AG04449 (cell line): Measurements from ENCODE around the gene PDE4D.

ENCODE experiments used
- CTCF ChIA-PET: fragments of 350-600 bp; formaldehyde crosslinking; extraction: SDS; loops from one replicate; lab custom pipeline; 2021; ENCODE audit warnings: antibody characterized with exemption; lab: Yijun Ruan, JAX
- POLR2A ChIA-PET: fragments of 400-600, 350-600 bp; formaldehyde crosslinking; extraction: SDS; loops from one replicate; lab custom pipeline; 2020; ENCODE audit warnings: antibody characterized with exemption, inconsistent platforms; lab: Yijun Ruan, JAX
- DNase-seq: peaks from one replicate; pipeline ENCODE4 v3.0.0-alpha.2; 2010; ENCODE audit warnings: low read depth, low spot score
- H3K4me3 ChIP-seq: 2 replicates; pipeline ENCODE4 v1.5.1; 2011; ENCODE audit warnings: low read depth, mild to moderate bottlenecking, control low read depth, low read length
- CTCF ChIP-seq: IDR thresholded peaks from one replicate; pipeline ENCODE4 v1.5.1; 2011; ENCODE audit warnings: mild to moderate bottlenecking, moderate library complexity, low read length, control low read depth, inconsistent platforms; ENCODE audit not compliant: insufficient read depth; ENCODE audit errors: missing control alignments

PDE4D gene

GRCh38 chr5:59732301-59732700, 161.2 kb downstream of the PDE4D start:
- TF ChIP-seq CTCF, result no peak
- ChIA-PET CTCF (interaction anchor here (0.6 kb wide), 1 partner anchor 13 kb away, joined by 3 read pairs; no protein-coding TSS in a partner anchor), POLR2A (no interaction called here)
- no peak overlapping the region for H3K4me3 ChIP-seq
- DNase-seq, result no peak

GRCh38 chr5:59731809-59732208, 161.7 kb downstream of the PDE4D start:
- CTCF ChIA-PET, result no interaction called here
- no peak for DNase-seq
- no peak for TF ChIP-seq CTCF
- POLR2A ChIA-PET, result no interaction called here
- H3K4me3 ChIP-seq, result no peak overlapping the region

- H3K4me3 ChIP-seq, result no peak overlapping the region
- POLR2A ChIA-PET, result no interaction called here
Measured at GRCh38 chr5:59729820-59730219, 163.7 kb downstream of the PDE4D start.

GRCh38 chr5:59729357-59729756, 164.2 kb downstream of the PDE4D start:
- DNase-seq, result no peak
- TF ChIP-seq CTCF, result no peak
- H3K4me3 ChIP-seq, result no peak overlapping the region
- POLR2A ChIA-PET, result no interaction called here
- CTCF ChIA-PET, result interaction anchor here (1.1 kb wide), 1 partner anchor 16 kb away, joined by 3 read pairs; no protein-coding TSS in a partner anchor

More at GRCh38 chr5:59729820-59730219, 163.7 kb downstream of the PDE4D start:
- DNase-seq, result no peak
- CTCF ChIA-PET, result interaction anchor here (1.1 kb wide), 1 partner anchor 15 kb away, joined by 3 read pairs; no protein-coding TSS in a partner anchor
- no peak for TF ChIP-seq CTCF

- no peak for TF ChIP-seq CTCF
- DNase-seq, result no peak
- no peak overlapping the region for H3K4me3 ChIP-seq
- ChIA-PET CTCF (no interaction called here), POLR2A (no interaction called here)
Measured at GRCh38 chr5:59728356-59728755, 165.2 kb downstream of the PDE4D start.

GRCh38 chr5:59727186-59727585, 166.3 kb downstream of the PDE4D start:
- ChIA-PET POLR2A (no interaction called here), CTCF (no interaction called here)

More at GRCh38 chr5:59727186-59727585, 166.3 kb downstream of the PDE4D start:
- H3K4me3 ChIP-seq, result no peak overlapping the region
- no peak for TF ChIP-seq CTCF
- DNase-seq, result no peak
